ENCODE measurements around the gene RAB13.

DNA sequence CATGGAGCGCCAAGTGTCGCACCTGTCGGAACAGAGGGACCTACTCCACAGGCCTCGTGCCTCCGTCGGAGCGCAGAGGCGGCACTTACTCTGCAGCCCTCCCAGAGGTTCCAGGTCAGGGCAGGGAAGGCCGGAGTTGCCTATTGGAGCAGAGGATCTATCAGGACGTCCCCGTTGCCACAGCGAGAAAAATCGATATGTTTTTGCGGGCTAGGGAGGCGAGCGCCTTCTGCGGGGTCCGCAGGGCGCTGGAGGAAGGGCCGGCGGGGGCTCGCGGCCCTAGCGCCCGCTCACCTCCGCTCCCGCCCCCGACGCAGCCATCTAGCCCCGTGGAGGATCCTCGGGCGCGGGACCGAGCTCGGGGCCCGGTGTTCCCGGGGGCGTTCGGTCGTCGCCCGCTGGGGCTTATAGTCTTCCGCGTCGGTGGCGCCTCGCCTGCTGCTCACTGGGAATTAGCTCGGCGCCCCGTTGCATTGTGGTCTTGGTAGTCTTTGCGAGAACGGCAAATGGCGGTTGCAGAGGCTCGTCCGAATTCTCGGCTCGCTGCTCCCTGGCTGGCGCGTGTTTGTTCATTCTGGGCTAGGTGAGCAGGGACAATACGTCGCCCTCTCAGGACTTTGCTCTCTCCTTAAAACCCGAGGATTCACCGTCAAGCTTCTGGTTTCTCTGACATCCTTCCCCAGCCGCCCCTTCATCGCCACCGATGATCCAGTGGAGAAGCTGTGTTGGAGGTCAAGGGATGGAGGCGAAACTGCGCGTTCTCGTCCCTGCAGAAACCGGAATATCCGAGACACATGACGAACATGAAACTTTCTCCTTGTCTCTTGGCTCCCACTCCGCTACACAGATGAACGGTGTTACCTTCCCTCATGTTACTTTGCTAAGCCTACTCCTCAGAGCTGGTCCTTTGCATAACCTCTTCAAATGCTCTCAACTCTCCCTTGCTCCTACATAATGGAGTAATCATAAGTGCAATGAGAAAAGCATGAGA lies 8.6 kb downstream of the RAB13 start, which contains the start of gene JTB:
- TF ChIP-seq EZH2 (optimal IDR thresholded peaks at IDR 0.05; ENCODE audit: low read depth, low read length) = no peak
- 0 out of 2 replicates have a peak, but pooled peaks have one; percentile 7 for TF ChIP-seq CTCF (IDR thresholded peaks at IDR 0.05; ENCODE audit: low read length)
- TF ChIP-seq EZH2phosphoT487 (IDR thresholded peaks at IDR 0.05; ENCODE audit: low read length) = no peak
